Body of pancreas (tissue), 4 donors: Measurements from ENCODE around the gene FBXO45.

ENCODE experiments used
- CTCF ChIP-seq, 7 experiments: fragments of 450-650 bp in 4 of 7; fragments of 200-600 bp in 3 of 7; sonication (generic) in 3 of 7; IDR thresholded peaks; one replicate each; pipeline ENCODE4 v1.5.1; 2016 to 2019; ENCODE audit warnings: antibody characterized with exemption in 7 of 7
- POLR2A ChIP-seq, 3 donors: fragments of 450-650 bp; IDR thresholded peaks; one replicate each; pipeline ENCODE4 v1.6.1; 2016; ENCODE audit warnings: antibody characterized with exemption in 3 of 3, mild to moderate bottlenecking in 2 of 3

GRCh38 chr3:196617256-196617655, 48.8 kb downstream of the FBXO45 start:
- TF ChIP-seq CTCF (IDR thresholded peaks at IDR 0.05) (no peak), POLR2A (IDR thresholded peaks at IDR 0.05) (no peak)
